ENCODE measurements around the gene SIKE1.

Gene SIKE1

GRCh38 chr1:114780344-114781226, at the start of gene SIKE1:
Gene SIKE1 (minus strand): TSS chr1:114780685. CDS start chr1:114780607, 78 bp downstream.
- TF ChIP-seq CTCF (IDR thresholded peaks at IDR 0.05) = peak; percentile 10; the same call in 1 of the 2 replicates

- no peak for TF ChIP-seq CTCF (IDR thresholded peaks at IDR 0.05)
Measured at GRCh38 chr1:114828251-114828650, 47.8 kb upstream of the SIKE1 start.

- no peak for TF ChIP-seq CTCF (IDR thresholded peaks at IDR 0.05)
Measured at GRCh38 chr1:114821978-114822377, 41.5 kb upstream of the SIKE1 start.

- TF ChIP-seq CTCF (IDR thresholded peaks at IDR 0.05) = no peak
Measured at GRCh38 chr1:114820392-114820791, 39.9 kb upstream of the SIKE1 start.

GRCh38 chr1:114819869-114820268, 39.4 kb upstream of the SIKE1 start:
- no peak for TF ChIP-seq CTCF (IDR thresholded peaks at IDR 0.05)

GRCh38 chr1:114803001-114803400, 22.5 kb upstream of the SIKE1 start:
- no peak for TF ChIP-seq CTCF (IDR thresholded peaks at IDR 0.05)

- TF ChIP-seq CTCF (IDR thresholded peaks at IDR 0.05) = no peak
Measured at GRCh38 chr1:114794038-114794437, 13.6 kb upstream of the SIKE1 start.

All from LNCAP (cell line).